Fibroblast of skin of left biceps (primary cell): ENCODE measurements around the gene PLPP4.
A peak's percentile ranks its signal among the peaks of the same experiment; 100 is the strongest.

Source experiments
- DNase-seq, 2 experiments: peaks; one replicate each; pipeline ENCODE4 v3.0.0-alpha.2; 2013; ENCODE audit warnings: low read depth in 2 of 2

Gene PLPP4

DNA sequence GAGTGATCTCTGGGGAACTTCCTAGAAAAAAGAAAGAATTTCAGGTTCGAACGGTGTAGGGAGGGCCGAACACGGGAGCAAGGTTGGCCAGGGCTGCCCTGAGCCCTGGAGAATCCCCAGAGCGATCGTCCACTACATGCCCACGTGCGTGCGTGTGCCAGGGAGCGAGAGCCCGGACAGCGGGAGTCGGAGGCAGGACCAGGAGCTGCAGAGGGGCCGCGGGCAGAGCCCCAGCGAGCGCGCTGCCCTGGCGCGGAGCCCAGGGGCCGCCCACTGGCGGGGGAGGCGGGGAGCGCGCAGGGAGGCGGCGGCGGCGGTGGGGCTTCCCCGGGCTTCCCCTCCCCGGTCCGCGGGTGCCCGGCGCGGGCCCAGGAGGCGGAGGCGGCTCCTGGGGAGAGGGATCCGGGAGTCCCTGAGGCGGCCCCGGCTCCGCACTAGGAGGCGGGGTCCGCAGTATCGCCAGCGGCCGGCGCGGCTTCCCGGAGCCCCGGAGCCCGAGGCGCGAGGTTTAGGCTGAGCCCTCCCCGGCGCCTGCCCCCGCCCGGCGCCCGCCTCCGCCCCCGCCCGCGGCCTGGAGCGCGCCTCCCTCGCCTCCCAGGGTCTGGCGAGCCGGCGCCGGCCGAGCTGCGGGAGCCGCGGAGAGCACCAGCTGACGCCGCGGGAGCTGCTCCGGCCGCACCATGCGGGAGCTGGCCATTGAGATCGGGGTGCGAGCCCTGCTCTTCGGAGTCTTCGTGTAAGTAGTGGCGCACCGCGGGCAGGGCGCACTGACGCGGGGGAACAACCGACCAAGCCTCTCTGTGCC, at the start of gene PLPP4:
PLPP4 (plus strand) TSS at position 602 of the 805 bp plus-strand sequence; CDS start at position 681, 79 bp downstream.
- DNase-seq = no peak

DNA sequence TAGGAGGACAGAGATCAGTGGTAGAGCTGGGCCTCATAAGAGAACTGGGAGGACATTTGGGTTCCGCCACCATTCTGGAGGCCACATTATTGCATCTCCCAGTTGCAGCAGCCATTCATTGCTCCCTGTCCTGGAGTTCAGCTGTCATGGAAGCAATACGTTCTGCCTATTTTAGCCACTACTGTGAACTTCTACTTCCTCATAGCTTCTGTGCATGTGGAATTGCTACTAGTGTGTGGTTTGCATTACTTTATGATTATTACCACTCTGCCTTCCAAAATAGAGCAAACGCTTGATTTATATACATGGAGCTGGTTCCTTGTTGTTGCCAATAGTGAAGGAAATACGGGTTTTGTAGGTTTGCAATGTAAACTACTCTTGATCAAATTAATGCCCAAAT, 47.2 kb upstream of the PLPP4 start:
- DNase-seq = no peak

GRCh38 chr10:120414946-120415345, 42.1 kb upstream of the PLPP4 start:
- DNase-seq = no peak

DNA sequence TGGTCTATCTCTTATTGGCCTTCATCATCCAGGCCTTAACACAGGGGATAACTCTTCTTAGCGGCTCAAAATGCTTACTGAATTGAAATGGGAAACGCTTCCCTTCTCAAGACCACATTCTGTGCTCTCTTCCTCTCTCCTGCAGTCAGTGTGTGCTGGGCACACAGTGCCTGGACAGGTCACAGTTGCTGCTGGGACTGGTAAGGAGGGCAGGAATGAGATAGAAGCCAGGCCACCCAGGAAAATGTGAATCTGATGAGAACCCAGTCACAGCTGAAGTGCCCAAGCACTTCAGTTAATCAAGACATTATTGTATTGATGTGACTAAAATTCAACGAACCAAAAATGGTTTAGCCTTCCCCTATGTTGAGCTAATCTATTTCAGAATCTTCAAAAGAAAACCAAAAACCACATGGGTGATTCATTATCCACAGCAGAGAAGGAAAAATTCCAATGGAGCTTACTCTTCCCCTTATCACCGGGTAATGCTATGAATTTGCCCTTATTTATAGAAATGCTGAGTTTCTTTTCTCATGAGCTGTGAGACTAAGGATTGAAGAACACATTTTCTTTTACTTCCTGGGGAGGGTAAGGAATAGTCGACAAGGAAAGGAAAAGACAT, 41.2 kb upstream of the PLPP4 start:
- DNase-seq = peak; percentile 77 to 80

DNA sequence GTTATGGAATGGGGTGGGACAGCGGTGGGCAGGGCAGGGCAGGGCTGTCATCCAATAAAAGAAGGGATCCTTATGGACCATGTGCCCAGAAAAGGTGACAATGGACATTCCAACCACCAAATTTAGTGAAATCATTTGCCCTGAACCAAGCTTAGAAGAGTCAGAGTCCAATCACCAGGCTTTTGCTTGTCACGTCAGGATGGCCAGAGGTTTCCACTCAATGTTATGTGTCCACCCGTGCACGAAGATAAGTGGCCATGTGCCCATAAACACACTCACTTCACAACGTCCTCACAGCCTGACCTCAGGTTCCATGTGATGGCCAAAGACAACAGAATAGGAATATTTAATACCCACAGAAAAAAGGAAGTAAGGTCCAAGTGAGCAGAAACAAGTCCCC, 36.6 kb upstream of the PLPP4 start:
- DNase-seq = no peak

DNA sequence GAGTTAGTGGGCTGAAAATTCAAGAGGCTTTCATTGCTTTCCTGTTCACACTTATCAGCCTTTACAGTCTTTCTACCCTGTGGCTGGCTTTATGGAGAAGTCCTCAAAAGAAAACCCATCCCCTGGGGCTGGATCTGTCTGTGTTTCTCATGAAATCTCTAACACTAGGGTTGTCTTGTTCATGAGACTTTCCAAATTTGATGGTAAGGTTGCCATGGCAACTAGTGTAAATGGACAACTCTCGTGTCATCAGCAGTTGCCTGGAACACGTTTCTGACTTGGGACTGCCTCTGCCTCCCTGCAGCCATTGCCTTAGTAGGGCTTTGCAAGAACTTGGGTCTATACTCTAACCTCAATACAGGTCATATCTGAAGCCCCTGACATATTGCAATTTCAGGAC, 35.8 kb upstream of the PLPP4 start:
- no peak for DNase-seq

DNA sequence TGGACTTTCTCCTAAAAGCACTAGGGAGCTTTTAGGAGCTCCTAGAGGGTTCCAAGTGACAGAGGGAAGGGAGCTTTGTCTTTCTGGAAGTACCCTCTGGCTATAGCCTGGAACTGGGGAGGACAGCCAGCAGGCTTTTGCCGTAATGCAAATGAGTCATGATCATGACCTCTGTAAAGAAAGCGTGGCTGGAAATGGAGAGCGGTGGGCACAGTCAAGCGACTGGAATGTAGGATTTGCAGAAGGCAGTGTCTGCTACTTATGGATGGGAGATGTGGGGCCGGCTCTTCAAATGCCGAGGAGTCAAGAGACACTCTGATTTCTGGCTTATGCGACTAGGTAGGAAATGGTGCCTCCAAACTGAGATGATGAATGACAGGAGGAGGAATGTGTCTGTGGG, 34.6 kb upstream of the PLPP4 start:
- DNase-seq = peak; percentile 71 to 73

DNA sequence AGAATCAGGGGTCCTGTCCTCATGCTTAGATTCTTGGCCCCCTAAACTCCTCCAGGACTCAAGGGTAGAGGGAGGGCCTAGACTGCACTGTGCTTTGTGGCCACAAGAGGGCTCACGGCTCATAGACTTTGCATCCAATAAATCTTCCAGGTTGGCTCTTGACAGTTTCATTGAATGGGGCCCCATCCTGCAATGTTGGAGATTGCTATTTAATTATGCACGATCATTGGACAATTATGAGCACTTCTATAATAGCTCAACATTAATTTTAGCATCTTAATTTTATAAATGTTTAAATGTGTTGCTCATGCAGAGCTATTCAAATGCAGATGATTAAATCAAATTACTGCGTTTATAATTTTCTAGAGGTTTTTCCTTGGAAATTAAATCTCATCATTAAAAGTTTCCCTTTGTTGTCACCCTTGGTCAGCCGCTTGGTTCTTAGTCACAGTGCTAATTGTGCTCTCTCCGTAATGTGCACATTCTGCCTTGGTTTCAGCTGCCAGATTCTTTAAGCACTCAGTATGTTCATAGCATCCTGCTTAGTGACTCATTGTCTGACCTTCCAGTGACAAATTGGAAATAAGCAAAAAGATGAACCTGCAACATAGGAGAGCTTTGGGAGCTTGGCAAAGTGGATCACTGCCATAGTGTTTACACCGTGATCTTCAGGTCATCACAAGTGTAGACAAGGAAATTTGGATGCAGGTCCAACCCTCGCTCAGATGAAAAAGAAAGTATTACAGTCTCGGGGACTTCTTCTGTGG, 33.4 kb upstream of the PLPP4 start:
- DNase-seq = peak; percentile 52 to 56

- no peak for DNase-seq
Measured at GRCh38 chr10:120424198-120424464, 32.9 kb upstream of the PLPP4 start.

- no peak for DNase-seq
Measured at GRCh38 chr10:120426306-120426705, 30.7 kb upstream of the PLPP4 start.

GRCh38 chr10:120428754-120429153, 28.3 kb upstream of the PLPP4 start:
- peak; percentile 52 to 57 for DNase-seq

DNA sequence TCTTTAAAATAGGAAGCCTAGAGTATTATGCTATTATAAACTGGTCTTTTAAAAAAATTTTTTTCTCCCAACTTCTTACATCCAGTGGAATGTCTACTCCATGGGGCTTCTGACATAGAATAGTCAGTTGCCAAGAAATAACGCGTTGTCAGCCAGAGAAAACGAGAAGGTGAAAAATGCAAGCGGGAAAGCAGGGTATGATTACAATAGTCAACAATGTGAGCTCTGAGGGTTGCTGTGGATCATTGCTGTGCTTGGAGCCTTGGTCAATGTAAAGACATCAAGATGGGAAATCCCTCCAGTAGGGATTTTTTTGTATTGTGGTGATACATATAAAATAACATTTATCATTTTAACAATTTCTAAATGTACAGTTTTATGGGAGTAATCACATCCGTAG, 27.6 kb upstream of the PLPP4 start:
- DNase-seq = peak; percentile 64

- no peak for DNase-seq
Measured at GRCh38 chr10:120431251-120431651, 25.8 kb upstream of the PLPP4 start.

GRCh38 chr10:120432209-120432608, 24.8 kb upstream of the PLPP4 start:
- DNase-seq = no peak

- DNase-seq = no peak
Measured at GRCh38 chr10:120433141-120433540, 23.9 kb upstream of the PLPP4 start.

DNA sequence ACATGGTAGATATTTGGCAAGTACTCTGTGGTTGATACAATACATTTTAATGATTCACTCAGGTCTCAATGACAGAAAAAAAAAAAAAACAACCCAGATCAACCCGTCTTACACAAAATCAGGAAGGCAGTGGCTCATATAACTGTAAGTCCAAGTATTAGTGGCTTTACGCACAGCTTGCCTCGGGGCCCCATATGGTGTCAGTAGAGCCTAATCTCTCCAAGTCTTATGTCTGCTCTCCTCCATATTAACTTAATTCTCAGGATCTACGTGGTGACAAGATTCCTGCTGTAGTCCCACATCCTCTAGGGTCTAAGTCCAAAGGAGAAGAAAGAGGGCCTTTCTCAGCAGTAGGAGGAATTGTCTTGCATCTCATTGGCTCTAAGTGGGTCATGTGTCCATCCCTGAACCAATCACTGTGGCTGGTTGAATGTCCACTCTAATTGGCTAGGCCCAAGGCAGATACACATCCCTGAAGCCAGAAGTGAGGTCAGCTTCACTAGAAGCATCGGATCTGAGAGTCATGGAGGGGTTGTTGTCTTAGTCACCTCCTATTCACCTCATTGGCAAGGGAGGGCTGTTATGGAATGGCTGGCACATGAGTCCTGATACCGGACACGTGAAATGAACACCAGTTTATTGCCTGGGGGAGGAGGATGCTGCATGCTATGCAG, 20.5 kb upstream of the PLPP4 start:
- no peak for DNase-seq

DNA sequence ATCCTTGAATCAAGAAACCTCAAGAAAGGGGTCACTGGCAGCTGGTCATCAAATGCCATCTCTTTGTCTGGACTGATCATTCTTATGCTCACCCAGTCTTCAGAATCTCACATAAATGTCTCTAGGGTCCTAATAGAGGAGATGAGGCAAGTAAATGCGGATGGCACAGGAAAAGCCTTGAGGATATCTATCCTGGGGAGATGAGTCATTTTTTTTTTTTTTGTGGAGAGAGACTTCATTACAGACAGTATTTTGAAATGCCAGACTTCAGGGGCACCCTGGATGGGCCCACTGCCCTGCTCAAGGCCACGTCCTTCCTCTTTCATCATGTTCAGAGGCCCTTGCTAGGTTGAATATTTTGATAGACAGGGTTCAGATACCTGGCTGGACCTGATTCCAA, 19.5 kb upstream of the PLPP4 start:
- DNase-seq = no peak

DNA sequence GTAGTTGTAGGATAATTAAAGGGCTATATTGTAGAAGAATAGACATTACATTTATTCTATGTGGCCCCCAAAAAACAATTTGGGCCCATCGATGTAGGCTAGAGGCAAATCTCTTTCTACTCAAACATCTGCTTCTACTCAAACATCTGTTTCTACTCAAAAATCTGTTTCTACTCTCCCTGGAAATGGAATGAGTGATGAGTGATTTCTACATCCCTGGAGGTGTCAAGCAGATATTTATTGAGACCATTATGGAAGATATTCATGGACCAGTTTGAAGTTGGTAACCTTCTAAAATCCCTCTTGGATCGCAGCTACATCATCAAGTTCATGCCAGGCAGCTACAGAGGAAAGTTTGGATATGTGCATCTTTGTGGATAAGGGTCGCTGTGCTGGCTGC, 5.1 kb upstream of the PLPP4 start:
- no peak for DNase-seq

DNA sequence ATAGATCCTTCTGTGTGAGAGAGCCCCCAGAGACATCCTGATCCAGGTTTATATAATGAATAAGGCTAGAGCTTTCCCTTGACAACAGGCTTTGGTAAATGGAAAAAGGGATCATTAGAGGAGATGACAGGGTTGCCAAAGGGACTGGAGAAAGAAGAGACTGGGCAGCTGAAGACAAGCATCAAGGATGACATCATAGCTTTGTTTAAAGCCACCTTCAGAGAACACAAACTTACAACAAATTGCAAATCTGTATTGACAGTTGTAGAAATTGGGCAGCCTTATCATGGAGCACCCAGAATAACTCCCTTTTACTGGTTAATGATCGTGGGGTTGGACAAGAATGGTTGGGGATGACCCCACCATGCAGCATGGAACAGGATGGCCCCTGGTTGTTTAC, 3.7 kb upstream of the PLPP4 start:
- DNase-seq = no peak

DNA sequence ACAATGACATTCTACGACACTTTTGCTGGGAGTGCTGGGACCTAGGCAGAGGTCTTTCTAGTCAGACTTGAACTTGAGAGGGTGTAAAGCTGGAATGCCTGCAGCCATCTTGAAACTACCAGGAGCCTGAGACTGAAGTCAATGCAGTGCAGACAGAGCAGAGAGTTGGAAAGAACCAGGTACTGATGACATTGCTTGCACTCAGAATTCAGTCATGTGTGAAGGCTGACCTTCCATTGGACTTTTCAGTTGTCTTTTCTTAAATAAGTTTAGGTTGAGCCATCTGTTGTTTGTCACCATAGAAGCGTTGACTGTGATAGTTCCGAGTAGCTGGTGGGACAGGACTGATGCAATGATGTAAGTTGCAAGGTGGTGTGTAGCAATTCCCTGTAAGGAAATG, 3.1 kb upstream of the PLPP4 start:
- DNase-seq = no peak

- DNase-seq = no peak
Measured at GRCh38 chr10:120455004-120455403, 2.0 kb upstream of the PLPP4 start.

- DNase-seq = no peak
Measured at GRCh38 chr10:120455606-120456005, 1.4 kb upstream of the PLPP4 start.
